Activated CD4-positive, alpha-beta T cell treated with anti-CD3 and anti-CD28 coated beads, Interleukin-2, amount 10 ng/mL, durations not matched to agents 24 days and 14 days (primary cell): Measurements from ENCODE around the gene DLGAP4. TPM values are rescaled to one million over a fixed set of nuclear protein-coding genes. Genes with fewer than 3 reads are reported as not detected.

Experiments
- DNase-seq: peaks from one replicate; pipeline ENCODE4 v3.0.0; 2022
- H3K27ac Mint-ChIP-seq: one replicate; pipeline ENCODE4 v1.8.0; 2022; ENCODE audit warnings: mild to moderate bottlenecking, mixed read lengths
- H3K27me3 Mint-ChIP-seq: one replicate; pipeline ENCODE4 v1.8.0; 2022; ENCODE audit warnings: mixed read lengths
- H3K36me3 Mint-ChIP-seq: one replicate; pipeline ENCODE4 v1.8.0; 2022; ENCODE audit warnings: low read depth, mild to moderate bottlenecking, mixed read lengths
- H3K4me1 Mint-ChIP-seq: one replicate; pipeline ENCODE4 v1.8.0; 2021; ENCODE audit warnings: mixed read lengths
- H3K4me3 Mint-ChIP-seq: one replicate; pipeline ENCODE4 v1.8.0; 2022; ENCODE audit warnings: mild to moderate bottlenecking, moderate library complexity, mixed read lengths
- H3K9me3 Mint-ChIP-seq: one replicate; pipeline ENCODE4 v1.8.0; 2021; ENCODE audit warnings: mixed read lengths
- intact Hi-C: fragments of 100-400 bp; cut with micrococcal nuclease; formaldehyde crosslinking; loops from one replicate; pipeline ENCODE4 v1.15.1; 2023
- total RNA-seq: library from RNA; stranded (reverse); gene quantifications from 2 replicates; pipeline ENCODE4 v1.2.3, GENCODE V29; 2022

Gene DLGAP4
- total RNA-seq, 1 donor from 2014 or later: 21.3 TPM

DNA sequence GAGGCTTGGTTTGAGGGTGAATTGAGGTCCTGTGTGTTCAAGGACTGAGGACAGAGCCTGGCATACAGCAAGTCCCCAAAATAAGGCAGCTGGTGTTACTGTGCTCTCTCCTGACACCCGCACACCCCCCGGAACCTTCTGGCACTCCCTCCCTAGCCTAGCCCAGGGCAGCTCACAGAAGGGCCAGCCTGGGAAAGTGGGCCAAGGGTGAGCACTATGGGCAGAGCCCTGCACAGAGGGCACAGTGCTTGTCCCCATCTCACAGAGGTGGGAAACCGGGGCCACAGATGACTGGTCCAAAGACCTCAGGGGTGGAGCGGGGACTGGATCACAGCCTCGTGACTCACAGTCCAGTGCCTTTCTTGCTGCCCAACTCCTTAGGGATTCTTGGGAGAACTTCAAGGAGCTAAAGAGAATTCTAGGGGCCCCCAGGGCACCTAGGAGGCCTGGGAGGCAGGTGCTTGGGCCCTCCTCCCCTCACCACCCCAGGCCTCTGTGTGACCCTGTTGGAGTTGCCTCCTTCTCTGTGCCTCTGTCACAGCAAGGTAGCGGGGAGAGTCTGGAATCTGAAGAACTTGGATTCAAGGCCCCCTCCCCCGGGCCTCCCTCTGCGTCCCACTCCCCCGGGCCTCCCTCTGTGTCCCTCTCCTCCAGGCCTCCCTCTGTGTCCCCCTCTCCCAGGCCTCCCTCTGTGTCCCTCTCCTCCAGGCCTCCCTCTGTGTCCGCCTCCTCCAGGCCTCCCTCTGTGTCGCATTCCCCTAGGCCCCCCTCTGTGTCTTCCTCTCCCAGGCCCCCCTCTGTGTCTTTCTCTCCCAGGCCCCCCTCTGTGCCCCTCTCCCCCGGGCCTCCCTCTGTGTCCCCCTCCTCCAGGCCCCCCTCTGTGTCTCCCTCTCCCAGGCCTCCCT lies 13.5 kb downstream of the DLGAP4 start:
- Mint-ChIP-seq H3K27me3 (no peaks in the 10 kb centered on the region), H3K4me3 (no peak overlapping the region), H3K36me3 (no peaks in the 10 kb centered on the region), H3K9me3 (no peaks in the 10 kb centered on the region), H3K4me1 (no peaks in the 10 kb centered on the region), H3K27ac (no peak overlapping the region)
- no peak for DNase-seq
- intact Hi-C loops: no loop called here

DNA sequence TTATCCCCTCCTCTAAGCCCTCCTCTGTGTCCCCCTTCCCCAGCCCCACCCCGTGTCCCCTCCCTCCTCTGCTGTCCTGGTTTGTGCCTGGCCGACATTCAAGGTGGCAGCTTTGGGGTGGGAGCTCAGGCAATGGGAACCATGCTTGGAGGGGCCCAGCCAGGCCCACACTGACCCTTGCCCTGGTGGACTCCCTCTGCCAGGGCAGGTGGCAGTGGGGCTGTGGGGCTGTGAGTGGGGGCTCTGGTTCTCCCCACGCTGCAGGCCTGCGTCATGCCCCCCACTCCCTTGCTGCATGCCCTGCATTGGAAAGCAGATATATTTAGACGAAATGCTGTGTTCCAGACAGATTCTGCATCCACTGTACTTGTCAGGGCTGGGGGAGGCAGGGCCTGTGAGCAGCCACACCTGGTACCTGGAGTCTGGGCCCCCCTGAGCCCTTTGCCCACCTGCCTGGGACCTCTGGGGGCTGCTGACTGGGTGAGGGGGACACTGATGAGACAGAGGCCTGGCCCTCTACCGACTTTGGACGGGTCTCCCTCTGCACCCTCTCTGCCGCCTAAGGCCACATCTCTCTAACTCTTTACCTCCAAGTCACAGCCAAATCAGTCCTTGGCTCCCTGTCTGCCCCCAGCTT lies 14.2 kb downstream of the DLGAP4 start:
- Mint-ChIP-seq H3K4me1 (no peaks in the 10 kb centered on the region), H3K36me3 (no peaks in the 10 kb centered on the region), H3K27ac (no peak overlapping the region), H3K27me3 (peaks cover 4% of the 10 kb centered on the region), H3K9me3 (no peaks in the 10 kb centered on the region), H3K4me3 (no peak overlapping the region)
- intact Hi-C loops: no loop called here
- no peak for DNase-seq

DNA sequence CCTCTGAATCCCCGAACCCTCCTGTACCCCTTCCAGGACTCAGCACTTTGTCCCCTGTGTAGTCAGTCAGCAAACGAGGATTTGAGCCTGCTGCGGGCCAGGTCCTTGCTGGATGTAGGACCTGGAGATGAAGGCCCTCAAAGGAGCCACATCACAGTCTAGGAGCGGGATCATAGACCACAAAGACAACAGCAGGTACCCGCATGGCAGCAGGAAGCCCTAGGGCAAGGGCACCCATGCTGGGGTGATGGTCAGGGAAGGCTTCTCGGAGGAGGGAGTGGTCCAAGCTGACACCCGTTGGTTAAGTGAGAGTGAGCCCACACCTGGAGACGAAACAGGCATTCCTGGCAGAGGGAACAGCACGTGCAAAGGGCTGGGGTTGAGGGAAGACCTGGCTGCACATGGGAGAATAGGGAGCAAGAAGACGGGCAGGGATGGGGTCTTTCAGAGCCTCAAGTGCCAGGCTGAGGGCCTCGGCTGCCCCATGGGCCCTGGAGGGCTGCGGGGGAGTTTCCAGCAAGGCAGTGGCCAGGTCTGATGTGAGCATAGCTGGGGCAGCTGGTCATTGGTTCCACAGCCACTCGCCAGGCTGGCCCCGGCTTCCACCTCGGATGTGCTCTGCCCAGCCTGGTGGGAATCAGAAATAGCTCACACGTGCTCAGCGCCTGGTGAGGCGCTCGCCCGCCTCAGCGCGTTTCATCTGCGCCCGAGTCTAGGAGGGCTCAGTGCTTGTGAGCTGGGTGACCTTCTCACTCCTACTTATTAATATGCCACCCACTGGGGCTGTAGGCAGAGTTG lies 15.0 kb downstream of the DLGAP4 start:
- DNase-seq: no peak
- no peaks in the 10 kb centered on the region for H3K36me3 Mint-ChIP-seq
- no peak overlapping the region for H3K27ac Mint-ChIP-seq
- no peak overlapping the region for H3K4me3 Mint-ChIP-seq
- H3K27me3 Mint-ChIP-seq: peaks cover 4% of the 10 kb centered on the region
- H3K4me1 Mint-ChIP-seq: no peaks in the 10 kb centered on the region
- no peaks in the 10 kb centered on the region for H3K9me3 Mint-ChIP-seq
- intact Hi-C loops: no loop called here

DNA sequence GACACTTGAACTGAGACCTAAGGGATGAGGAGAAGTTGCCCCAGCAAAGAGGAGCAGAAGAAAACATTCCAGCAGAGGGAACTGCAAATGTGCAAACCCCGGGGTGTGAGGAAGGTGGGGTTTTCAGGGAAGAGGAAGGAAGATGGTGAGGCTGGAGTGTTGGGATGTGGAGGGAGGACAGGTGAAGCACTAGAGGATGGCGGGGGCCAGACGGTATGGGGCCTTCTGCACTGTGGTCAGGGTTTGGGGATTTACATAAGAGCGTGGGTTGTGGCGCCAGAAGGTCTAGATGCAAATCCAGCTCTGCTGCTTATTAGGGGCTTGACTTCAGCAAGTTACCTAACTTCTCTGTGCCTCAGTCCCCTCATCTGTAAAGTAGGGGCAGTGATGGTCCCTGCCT lies 16.0 kb downstream of the DLGAP4 start:
- no peak overlapping the region for H3K27ac Mint-ChIP-seq
- no peaks in the 10 kb centered on the region for H3K4me1 Mint-ChIP-seq
- H3K36me3 Mint-ChIP-seq: no peaks in the 10 kb centered on the region
- peaks cover 4% of the 10 kb centered on the region for H3K27me3 Mint-ChIP-seq
- no peak for DNase-seq
- no peaks in the 10 kb centered on the region for H3K9me3 Mint-ChIP-seq
- H3K4me3 Mint-ChIP-seq: no peak overlapping the region
- intact Hi-C loops: no loop called here

DNA sequence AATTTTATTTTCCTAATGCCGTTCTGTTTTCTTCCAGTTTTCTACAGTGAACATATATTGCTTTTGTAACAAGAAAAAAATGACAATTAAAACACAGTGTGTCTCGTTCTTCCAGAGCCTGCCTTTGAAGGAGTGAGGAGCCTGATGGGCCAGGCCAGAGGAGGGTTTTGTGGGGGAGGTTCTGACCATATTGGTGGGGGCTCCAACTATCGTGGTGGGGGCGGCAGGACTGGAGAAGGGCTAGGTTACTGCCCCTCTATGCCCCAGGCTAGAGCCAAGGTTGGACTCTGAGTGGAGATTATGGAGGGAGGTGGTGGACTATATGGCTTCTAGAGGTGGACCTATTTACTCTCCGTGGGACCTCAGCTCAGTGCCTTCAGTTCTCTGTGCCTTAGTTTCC lies 24.0 kb downstream of the DLGAP4 start:
- intact Hi-C loops: no loop called here
- no peaks in the 10 kb centered on the region for H3K9me3 Mint-ChIP-seq
- H3K4me3 Mint-ChIP-seq: no peak overlapping the region
- no peak overlapping the region for H3K27ac Mint-ChIP-seq
- H3K36me3 Mint-ChIP-seq: no peaks in the 10 kb centered on the region
- H3K27me3 Mint-ChIP-seq: peaks cover 21% of the 10 kb centered on the region
- no peaks in the 10 kb centered on the region for H3K4me1 Mint-ChIP-seq
- DNase-seq: no peak

DNA sequence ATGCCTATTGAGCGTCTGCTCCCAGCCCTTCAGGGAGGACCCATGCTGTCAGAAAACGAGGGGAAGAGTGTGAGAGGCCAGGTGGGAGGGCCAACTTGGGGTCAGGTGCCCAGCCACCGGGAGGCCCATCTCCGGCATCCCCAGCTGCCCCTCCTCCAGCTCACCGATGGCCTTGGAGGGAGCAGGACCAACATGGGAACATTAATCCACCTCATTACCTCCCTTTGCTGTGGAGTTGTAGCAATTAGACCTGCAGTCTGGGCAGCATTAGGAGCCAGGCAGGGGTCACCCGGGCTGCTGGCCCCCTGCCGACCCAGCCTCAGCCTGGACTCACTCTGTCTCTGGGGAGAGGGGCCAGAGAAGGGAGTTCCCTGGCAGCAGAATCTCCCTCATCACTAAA lies 25.1 kb downstream of the DLGAP4 start:
- intact Hi-C loops: no loop called here
- no peaks in the 10 kb centered on the region for H3K36me3 Mint-ChIP-seq
- no peak for DNase-seq
- H3K27ac Mint-ChIP-seq: no peak overlapping the region
- H3K27me3 Mint-ChIP-seq: peaks cover 20% of the 10 kb centered on the region
- H3K9me3 Mint-ChIP-seq: no peaks in the 10 kb centered on the region
- H3K4me3 Mint-ChIP-seq: no peak overlapping the region
- H3K4me1 Mint-ChIP-seq: no peaks in the 10 kb centered on the region

DNA sequence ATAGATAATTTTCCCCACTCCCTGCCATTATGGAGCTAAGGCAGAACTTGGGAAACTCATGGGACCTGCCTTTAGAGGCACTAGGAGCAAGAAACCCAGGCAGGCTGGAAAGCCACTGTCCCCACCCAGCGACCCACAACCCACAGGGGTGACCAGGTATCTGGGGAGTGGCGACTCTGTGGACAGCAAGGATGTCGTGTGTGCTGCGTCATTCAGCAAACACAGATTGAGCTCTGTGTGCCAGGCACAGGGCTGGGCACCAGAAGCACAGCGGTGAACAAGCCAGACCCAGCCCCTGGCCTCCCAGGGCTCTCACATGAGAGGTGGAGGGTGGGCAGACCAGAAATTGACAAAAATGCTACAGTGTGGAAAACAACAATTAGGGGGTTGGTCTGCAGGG lies 27.7 kb downstream of the DLGAP4 start:
- no peak overlapping the region for H3K4me3 Mint-ChIP-seq
- intact Hi-C loops: no loop called here
- no peak overlapping the region for H3K27ac Mint-ChIP-seq
- DNase-seq: no peak
- no peaks in the 10 kb centered on the region for H3K36me3 Mint-ChIP-seq
- H3K27me3 Mint-ChIP-seq: peaks cover 22% of the 10 kb centered on the region
- H3K4me1 Mint-ChIP-seq: no peaks in the 10 kb centered on the region
- H3K9me3 Mint-ChIP-seq: no peaks in the 10 kb centered on the region

DNA sequence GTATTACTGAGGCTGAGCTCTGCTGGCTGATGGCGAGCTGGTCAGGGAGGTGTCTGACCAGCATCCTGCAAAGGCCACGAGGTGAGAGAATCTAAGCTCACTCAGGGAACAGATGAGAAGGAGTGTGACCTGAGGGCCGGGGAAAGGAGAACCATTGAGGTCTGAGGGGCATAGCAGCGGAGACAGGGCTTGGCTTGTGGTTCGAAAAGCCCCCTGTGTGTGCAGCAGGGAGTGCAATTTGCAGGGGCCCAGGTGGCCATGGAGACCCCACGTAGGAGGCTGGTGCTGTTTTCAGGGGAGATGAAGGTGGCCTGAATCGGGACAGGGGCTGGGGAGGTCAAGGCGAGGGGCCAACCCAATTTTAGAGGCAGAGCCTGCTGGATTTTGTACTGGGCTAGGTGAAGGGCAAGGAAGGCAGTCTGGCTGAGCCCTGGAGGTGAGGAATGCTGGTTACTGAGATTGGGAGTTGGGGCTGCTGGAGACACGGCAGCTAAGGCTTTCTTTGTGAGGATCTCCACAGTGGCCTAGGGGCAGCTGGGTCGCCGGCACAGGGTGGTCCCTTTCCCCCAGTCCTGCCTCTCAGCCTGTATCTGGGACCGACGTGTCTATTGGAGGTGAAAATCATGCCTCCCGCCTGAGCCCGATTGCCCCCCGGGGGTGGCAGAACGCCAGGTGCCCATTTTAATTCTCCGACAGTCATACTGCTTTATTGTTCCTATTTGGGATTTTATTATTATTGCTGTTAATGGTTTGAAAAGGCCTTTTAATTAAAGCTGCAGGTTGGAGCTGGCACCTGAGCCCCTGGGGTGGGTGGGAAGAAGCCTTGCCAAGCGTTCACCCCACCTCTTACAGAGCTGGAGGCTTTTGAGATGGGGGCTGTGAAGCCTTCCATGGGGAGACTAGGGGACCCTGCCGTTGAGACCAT lies 28.4 kb downstream of the DLGAP4 start:
- peaks cover 22% of the 10 kb centered on the region for H3K27me3 Mint-ChIP-seq
- H3K9me3 Mint-ChIP-seq: no peaks in the 10 kb centered on the region
- no peaks in the 10 kb centered on the region for H3K4me1 Mint-ChIP-seq
- H3K27ac Mint-ChIP-seq: no peak overlapping the region
- no peak overlapping the region for H3K4me3 Mint-ChIP-seq
- no peaks in the 10 kb centered on the region for H3K36me3 Mint-ChIP-seq
- intact Hi-C loops: no loop called here
- DNase-seq: no peak

DNA sequence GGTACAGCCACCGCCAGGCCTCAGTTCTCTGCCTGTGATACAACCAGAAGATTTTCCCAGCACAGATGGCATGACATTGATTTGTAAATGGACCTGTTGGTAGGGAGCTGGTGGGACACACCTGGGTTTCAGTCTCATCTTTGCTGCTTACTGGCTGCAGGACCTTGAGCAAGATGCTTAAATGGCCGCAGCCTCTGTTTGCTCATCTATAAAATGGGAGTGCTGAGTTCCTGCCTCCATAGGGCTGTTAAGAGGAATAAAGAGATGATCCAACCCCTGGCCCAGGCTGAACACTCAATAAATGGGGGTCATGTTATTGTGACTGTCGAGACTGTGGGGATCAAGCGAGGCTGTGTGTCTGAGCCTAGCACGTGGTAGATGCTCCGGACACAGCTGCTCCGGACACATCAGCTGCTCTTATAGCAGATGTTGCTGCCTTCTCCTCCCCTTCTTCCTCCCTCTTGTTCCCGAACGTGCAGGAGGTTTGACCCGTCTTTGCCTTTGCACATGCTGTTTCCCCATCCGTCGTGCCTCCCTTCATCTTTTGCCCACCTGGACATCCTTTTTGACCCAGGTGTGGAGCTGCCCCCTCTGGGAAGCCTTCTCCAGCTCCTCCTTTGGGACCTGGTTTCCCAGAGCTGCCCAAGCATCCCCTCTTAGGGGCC lies 29.2 kb downstream of the DLGAP4 start:
- Mint-ChIP-seq H3K27me3 (peaks cover 22% of the 10 kb centered on the region), H3K4me3 (no peak overlapping the region), H3K27ac (no peak overlapping the region), H3K36me3 (no peaks in the 10 kb centered on the region), H3K9me3 (no peaks in the 10 kb centered on the region), H3K4me1 (no peaks in the 10 kb centered on the region)
- intact Hi-C loops: no loop called here
- DNase-seq: no peak

DNA sequence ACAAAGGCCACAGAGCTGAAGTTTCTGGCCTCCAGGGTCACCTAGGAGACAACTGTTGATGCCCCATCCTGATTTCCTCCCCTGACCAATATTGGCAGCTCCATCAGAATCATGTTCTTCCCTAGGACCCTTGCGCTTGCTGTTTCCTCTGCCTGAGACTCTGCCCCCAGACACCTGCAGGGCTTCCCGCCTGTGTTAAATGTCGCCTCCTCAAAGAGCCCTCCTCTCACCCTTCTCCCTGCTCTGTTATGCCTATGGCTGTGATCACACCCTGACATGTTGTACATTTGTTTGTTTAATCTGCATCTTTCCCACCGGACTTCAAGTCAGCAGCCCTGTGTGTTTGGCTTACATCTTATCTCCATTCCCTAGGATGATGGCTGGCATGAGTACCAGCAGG lies 30.1 kb downstream of the DLGAP4 start:
- peaks cover 22% of the 10 kb centered on the region for H3K27me3 Mint-ChIP-seq
- no peaks in the 10 kb centered on the region for H3K36me3 Mint-ChIP-seq
- no peaks in the 10 kb centered on the region for H3K9me3 Mint-ChIP-seq
- no peaks in the 10 kb centered on the region for H3K4me1 Mint-ChIP-seq
- intact Hi-C loops: no loop called here
- DNase-seq: no peak
- H3K27ac Mint-ChIP-seq: no peak overlapping the region
- H3K4me3 Mint-ChIP-seq: no peak overlapping the region

DNA sequence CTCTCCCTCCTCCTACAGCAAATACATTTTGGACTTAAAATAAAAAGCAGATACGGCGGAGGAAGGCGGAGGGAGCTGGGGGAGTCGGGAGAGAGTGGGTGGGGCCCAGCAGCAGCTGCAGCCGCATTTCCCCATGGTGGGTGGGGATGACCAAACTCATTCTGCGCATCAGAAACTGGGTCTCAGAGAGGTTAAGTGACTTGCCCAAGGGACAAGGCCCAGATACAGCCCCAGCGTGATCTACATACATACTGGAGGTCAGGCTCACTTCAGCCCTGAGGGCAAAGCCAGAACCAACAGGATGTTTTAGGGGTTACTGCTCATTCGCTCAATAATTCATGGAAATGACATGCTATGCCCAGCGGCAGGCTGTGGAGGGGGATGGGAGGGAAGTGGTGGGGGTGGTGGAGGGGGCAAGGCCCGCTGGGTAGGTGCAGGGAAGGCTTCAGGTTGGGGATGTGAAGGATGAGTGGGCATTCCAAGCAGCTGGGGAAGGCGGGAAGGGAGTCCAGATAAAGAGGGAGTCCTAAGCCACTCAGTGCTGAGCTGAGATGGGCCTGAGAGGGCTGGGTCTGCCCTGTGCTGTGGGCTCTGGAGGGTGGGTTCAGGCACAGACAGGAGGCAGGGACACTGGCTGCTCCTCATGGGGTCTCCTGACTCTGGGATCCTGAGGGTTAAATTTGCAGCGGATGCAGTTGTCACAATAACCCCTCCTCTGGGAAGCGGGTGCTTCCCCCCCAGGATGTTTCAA lies 31.0 kb downstream of the DLGAP4 start:
- no peak for DNase-seq
- Mint-ChIP-seq H3K27ac (no peak overlapping the region), H3K4me3 (no peak overlapping the region), H3K27me3 (peaks cover 14% of the 10 kb centered on the region), H3K36me3 (no peaks in the 10 kb centered on the region), H3K9me3 (no peaks in the 10 kb centered on the region), H3K4me1 (no peaks in the 10 kb centered on the region)
- intact Hi-C loops: no loop called here

DNA sequence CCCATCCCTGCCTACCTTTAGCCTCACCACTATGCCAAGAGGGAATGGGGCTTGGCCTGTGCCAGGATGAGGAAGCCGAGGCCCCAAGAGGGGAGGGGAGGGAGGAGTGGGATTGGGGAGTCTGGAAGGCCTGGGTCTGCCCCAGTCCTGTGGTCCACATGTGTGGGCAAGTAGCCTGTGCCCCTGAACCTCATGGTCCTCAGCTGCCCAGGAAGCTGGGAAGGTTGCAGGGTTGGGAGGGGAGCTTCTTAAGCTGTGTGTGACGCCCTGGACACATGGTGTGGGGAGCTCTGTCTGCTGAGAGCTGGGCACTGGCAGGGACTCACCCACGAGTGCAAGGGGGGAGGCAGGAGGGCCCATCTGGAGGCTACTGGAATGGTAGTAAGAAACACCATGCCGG lies 31.7 kb downstream of the DLGAP4 start:
- DNase-seq: no peak
- Mint-ChIP-seq H3K36me3 (no peaks in the 10 kb centered on the region), H3K9me3 (no peaks in the 10 kb centered on the region), H3K27ac (no peak overlapping the region), H3K4me1 (no peaks in the 10 kb centered on the region), H3K4me3 (no peak overlapping the region), H3K27me3 (peaks cover 13% of the 10 kb centered on the region)
- intact Hi-C loops: no loop called here
